Mesenchymal stem cell (in vitro differentiated cells and primary cell): ENCODE measurements around the gene KIF5A.

Experiments used
- DNase-seq: peaks from one replicate; pipeline ENCODE4 v3.0.0-alpha.2; 2013
- H2AFZ ChIP-seq: one replicate; pipeline ENCODE4 v1.6.1; 2013; ENCODE audit warnings: low read depth, mild to moderate bottlenecking, control low read depth, inconsistent platforms, low read length, moderate library complexity
- H2AK5ac ChIP-seq: 2 replicates; pipeline ENCODE4 v1.6.1; 2013; ENCODE audit warnings: low read length, moderate library complexity, mild to moderate bottlenecking, inconsistent platforms; ENCODE audit not compliant: severe bottlenecking
- H2BK120ac ChIP-seq: one replicate; pipeline ENCODE4 v1.6.1; 2013; ENCODE audit warnings: low read depth, mild to moderate bottlenecking, inconsistent platforms, low read length, moderate library complexity
- H2BK12ac ChIP-seq, 2 experiments: one replicate each; pipeline ENCODE4 v1.6.1; 2013; ENCODE audit warnings: inconsistent platforms in 2 of 2, low read length in 2 of 2, mild to moderate bottlenecking in 2 of 2, moderate library complexity in 2 of 2, control low read depth in 1 of 2
- H2BK15ac ChIP-seq: one replicate; pipeline ENCODE4 v1.6.1; 2013; ENCODE audit warnings: mild to moderate bottlenecking, low read depth, inconsistent platforms; ENCODE audit not compliant: poor library complexity, severe bottlenecking
- H2BK5ac ChIP-seq: 2 replicates; pipeline ENCODE4 v1.6.1; 2013; ENCODE audit warnings: low read depth, mild to moderate bottlenecking, low read length, control low read depth, inconsistent platforms; ENCODE audit not compliant: poor library complexity, severe bottlenecking
- H3K14ac ChIP-seq, 2 experiments: one replicate each; pipeline ENCODE4 v1.6.1; 2013; ENCODE audit warnings: inconsistent platforms in 2 of 2, low read length in 2 of 2, control low read depth in 1 of 2, mild to moderate bottlenecking in 1 of 2, moderate library complexity in 1 of 2
- H3K18ac ChIP-seq, 2 experiments: one replicate each; pipeline ENCODE4 v1.6.1; 2013; ENCODE audit warnings: inconsistent platforms in 2 of 2, low read length in 2 of 2, control low read depth in 1 of 2, low read depth in 1 of 2, mild to moderate bottlenecking in 1 of 2
- H3K23ac ChIP-seq, 2 experiments: one replicate each; pipeline ENCODE4 v1.6.1; 2013; ENCODE audit warnings: inconsistent platforms in 2 of 2, low read length in 2 of 2, mild to moderate bottlenecking in 2 of 2, moderate library complexity in 2 of 2, control low read depth in 1 of 2
- H3K27ac ChIP-seq: 2 replicates; pipeline ENCODE4 v1.5.1; 2013; ENCODE audit warnings: mild to moderate bottlenecking, moderate library complexity, low read length, control low read depth, inconsistent platforms; ENCODE audit not compliant: poor library complexity, severe bottlenecking
- H3K27me3 ChIP-seq, 2 experiments: 2 replicates each; pipeline versions ENCODE4 v1.6.1 to v1.7.0; 2013; ENCODE audit warnings: low read length in 2 of 2, mild to moderate bottlenecking in 2 of 2, moderate library complexity in 2 of 2, control low read depth in 1 of 2, inconsistent platforms in 1 of 2; ENCODE audit not compliant: control insufficient read depth in 1 of 2, insufficient read depth in 1 of 2
- H3K36me3 ChIP-seq, 2 experiments: 2 replicates each; pipeline versions ENCODE4 v1.6.1 to v1.7.0; 2013; ENCODE audit warnings: low read length in 2 of 2, control low read depth in 1 of 2, inconsistent platforms in 1 of 2, low read depth in 1 of 2, mild to moderate bottlenecking in 1 of 2; ENCODE audit not compliant: insufficient read depth in 2 of 2, control insufficient read depth in 1 of 2
- H3K4ac ChIP-seq, 2 experiments: one replicate each; pipeline ENCODE4 v1.6.1; 2013; ENCODE audit warnings: inconsistent platforms in 2 of 2, low read length in 2 of 2, mild to moderate bottlenecking in 2 of 2, moderate library complexity in 2 of 2, control low read depth in 1 of 2, low read depth in 1 of 2
- H3K4me1 ChIP-seq: 2 replicates; pipeline ENCODE4 v1.6.1; 2013; ENCODE audit warnings: low read depth, low read length, control low read depth; ENCODE audit not compliant: control insufficient read depth, insufficient read depth
- H3K4me2 ChIP-seq: 2 replicates; pipeline ENCODE4 v1.6.1; 2013; ENCODE audit warnings: low read length, mild to moderate bottlenecking, inconsistent platforms; ENCODE audit not compliant: poor library complexity, severe bottlenecking
- H3K4me3 ChIP-seq, 2 experiments: 2 replicates each; pipeline versions ENCODE4 v1.5.1 to v1.7.0; 2013; ENCODE audit warnings: low read length in 2 of 2, mild to moderate bottlenecking in 2 of 2, control low read depth in 1 of 2, low read depth in 1 of 2; ENCODE audit not compliant: insufficient read depth in 1 of 2
- H3K79me1 ChIP-seq: replicated peaks from 2 replicates; pipeline ENCODE4 v1.6.1; 2013; ENCODE audit warnings: mild to moderate bottlenecking, control low read depth, low read length, inconsistent platforms; ENCODE audit not compliant: poor library complexity, severe bottlenecking
- H3K9ac ChIP-seq: 2 replicates; pipeline ENCODE4 v1.7.0; 2013; ENCODE audit warnings: mild to moderate bottlenecking, low read length, moderate library complexity
- H3K9me3 ChIP-seq: 2 replicates; pipeline ENCODE4 v1.7.0; 2013; ENCODE audit warnings: mild to moderate bottlenecking, low read length; ENCODE audit not compliant: control insufficient read depth
- H4K8ac ChIP-seq: one replicate; pipeline ENCODE4 v1.6.1; 2013; ENCODE audit warnings: inconsistent platforms, mild to moderate bottlenecking, low read length, moderate library complexity
- H4K91ac ChIP-seq: one replicate; pipeline ENCODE4 v1.6.1; 2013; ENCODE audit warnings: mild to moderate bottlenecking, low read length, inconsistent platforms
- WGBS: methylation state at CpG from one replicate; pipeline ENCODE4 v1.1.7; 2013; ENCODE audit warnings: mixed read lengths; 5-methylcytosine and 5-hydroxymethylcytosine counted together

Gene KIF5A

GRCh38 chr12:57536597-57536942 is 13.3 kb upstream of the KIF5A start:
- H3K23ac ChIP-seq, result no peak overlapping the region
- no peak overlapping the region for H2BK15ac ChIP-seq
- H3K9ac ChIP-seq, result no peak overlapping the region
- H3K18ac ChIP-seq, result no peak overlapping the region
- H3K9me3 ChIP-seq, result no peaks in the 10 kb centered on the region
- H3K4me3 ChIP-seq, result no peak overlapping the region
- no peak overlapping the region for H2BK12ac ChIP-seq
- DNase-seq, result no peak
- no peaks in the 10 kb centered on the region for H3K4me1 ChIP-seq
- no peak overlapping the region for H2BK120ac ChIP-seq
- WGBS, result 94% methylated on average over 1 of the region's 1 CpG
- no peak overlapping the region for H4K91ac ChIP-seq
- H3K27me3 ChIP-seq, result no peaks in the 10 kb centered on the region
- no peak overlapping the region for H3K4ac ChIP-seq
- peaks cover 49% of the 10 kb centered on the region for H3K79me1 ChIP-seq
- H2AK5ac ChIP-seq, result no peak overlapping the region
- H2AFZ ChIP-seq, result no peak overlapping the region
- no peak overlapping the region for H3K27ac ChIP-seq
- H4K8ac ChIP-seq, result no peak overlapping the region
- H3K36me3 ChIP-seq, result peaks cover 57 to 91% of the 10 kb centered on the region in 2 experiments
- no peak overlapping the region for H3K4me2 ChIP-seq
- no peak overlapping the region for H2BK5ac ChIP-seq
- H3K14ac ChIP-seq, result no peak overlapping the region

GRCh38 chr12:57539134-57539768 is 10.6 kb upstream of the KIF5A start:
- Histone ChIP-seq H3K27ac (no peak overlapping the region), H3K9ac (no peak overlapping the region), H3K23ac (no peak overlapping the region), H2BK15ac (no peak overlapping the region), H3K36me3 (peaks cover 37 to 83% of the 10 kb centered on the region in 2 experiments), H3K9me3 (no peaks in the 10 kb centered on the region), H3K4me3 (no peak overlapping the region), H3K14ac (no peak overlapping the region), H2AFZ (no peak overlapping the region), H3K4me1 (no peaks in the 10 kb centered on the region), H3K79me1 (peaks cover 50% of the 10 kb centered on the region), H2BK5ac (no peak overlapping the region), H2BK12ac (no peak overlapping the region), H3K4ac (no peak overlapping the region), H3K27me3 (no peaks in the 10 kb centered on the region), H2BK120ac (no peak overlapping the region), H2AK5ac (no peak overlapping the region), H3K4me2 (no peak overlapping the region), H4K91ac (no peak overlapping the region), H3K18ac (no peak overlapping the region), H4K8ac (no peak overlapping the region)
- no peak for DNase-seq
- WGBS, result over 99% methylated on average over 5 of the region's 5 CpGs

- no peak overlapping the region for H2BK120ac ChIP-seq
- no peak overlapping the region for H2BK12ac ChIP-seq
- H3K79me1 ChIP-seq, result peaks cover 45% of the 10 kb centered on the region
- WGBS, result 54% methylated on average over 2 of the region's 2 CpGs
- H3K9me3 ChIP-seq, result no peaks in the 10 kb centered on the region
- no peak overlapping the region for H4K91ac ChIP-seq
- H3K4me1 ChIP-seq, result peaks cover 4% of the 10 kb centered on the region
- no peak overlapping the region for H3K23ac ChIP-seq
- peaks cover 19 to 80% of the 10 kb centered on the region in 2 experiments for H3K36me3 ChIP-seq
- H2AFZ ChIP-seq, result no peak overlapping the region
- H4K8ac ChIP-seq, result no peak overlapping the region
- no peak overlapping the region for H3K18ac ChIP-seq
- H3K4me3 ChIP-seq, result no peak overlapping the region
- H3K27ac ChIP-seq, result no peak overlapping the region
- no peak overlapping the region for H3K4ac ChIP-seq
- no peak overlapping the region for H2BK5ac ChIP-seq
- DNase-seq, result no peak
- no peak overlapping the region for H3K14ac ChIP-seq
- H3K27me3 ChIP-seq, result no peaks in the 10 kb centered on the region
- no peak overlapping the region for H2AK5ac ChIP-seq
- H3K9ac ChIP-seq, result no peak overlapping the region
- H2BK15ac ChIP-seq, result no peak overlapping the region
- no peak overlapping the region for H3K4me2 ChIP-seq
Measured at GRCh38 chr12:57541001-57541400, 8.8 kb upstream of the KIF5A start.

- Histone ChIP-seq H3K79me1 (peaks cover 41% of the 10 kb centered on the region), H2BK120ac (no peak overlapping the region), H2BK15ac (no peak overlapping the region), H4K91ac (no peak overlapping the region), H3K27ac (no peak overlapping the region), H3K9ac (no peak overlapping the region), H3K4ac (no peak overlapping the region), H3K36me3 (peaks cover 18 to 73% of the 10 kb centered on the region in 2 experiments), H3K4me1 (peaks cover 8% of the 10 kb centered on the region), H3K27me3 (no peaks in the 10 kb centered on the region), H2BK5ac (no peak overlapping the region), H3K9me3 (no peaks in the 10 kb centered on the region), H3K18ac (no peak overlapping the region), H4K8ac (no peak overlapping the region), H3K4me2 (no peak overlapping the region), H3K23ac (no peak overlapping the region), H3K4me3 (no peak overlapping the region), H2AK5ac (no peak overlapping the region), H2BK12ac (no peak overlapping the region), H2AFZ (no peak overlapping the region), H3K14ac (no peak overlapping the region)
- no peak for DNase-seq
- WGBS, result 77% methylated on average over 1 of the region's 2 CpGs
Measured at GRCh38 chr12:57541717-57542116, 8.1 kb upstream of the KIF5A start.
